ENCODE results near the gene SV2B.

The SV2B gene

GRCh38 chr15:91281947-91282346 lies 181.9 kb downstream of the SV2B start (continued):
- TF ChIP-seq ATF2 (tag by site-specific recombination; IDR thresholded peaks at IDR 0.05; ENCODE audit: low read depth), result no peak
- TF ChIP-seq BCL6B (tag by site-specific recombination; IDR thresholded peaks at IDR 0.05), result no peak
- TF ChIP-seq ZNF221 (tag by site-specific recombination; IDR thresholded peaks at IDR 0.05; ENCODE audit: borderline replicate concordance), result no peak
- TF ChIP-seq ZNF544 (tag by site-specific recombination; IDR thresholded peaks at IDR 0.05), result no peak
- no peak for TF ChIP-seq REPIN1 (tag by site-specific recombination; IDR thresholded peaks at IDR 0.05; ENCODE audit: low read depth)
- no peak for TF ChIP-seq ZNF280D (tag by site-specific recombination; IDR thresholded peaks at IDR 0.05)
- TF ChIP-seq SP3 (tag by site-specific recombination; IDR thresholded peaks at IDR 0.05), result no peak
- no peak for TF ChIP-seq ZNF596 (tag by site-specific recombination; IDR thresholded peaks at IDR 0.05)
- TF ChIP-seq ZNF830 (tag by site-specific recombination; IDR thresholded peaks at IDR 0.05; ENCODE audit: low read depth), result no peak
- TF ChIP-seq PRDM2 (tag by site-specific recombination; IDR thresholded peaks at IDR 0.05; ENCODE audit: borderline replicate concordance), result no peak

GRCh38 chr15:91282486-91282885 lies 182.4 kb downstream of the SV2B start:
- no peaks in the 10 kb centered on the region for H3K9me3 ChIP-seq (ENCODE audit: control insufficient read depth, insufficient read depth, low read depth, low read length)
- no peak overlapping the region for H3K4me3 ChIP-seq (ENCODE audit: low read depth, low read length)
- POLR2A ChIA-PET, result no interaction called here
- H3K36me3 ChIP-seq (ENCODE audit: control insufficient read depth in 2 of 2, insufficient read depth in 1 of 2, low read length in 2 of 2), result no peaks in the 10 kb centered on the region
- CTCF ChIA-PET, result interaction anchor here (0.8 to 1.8 kb wide), 3 partner anchors 8 to 227 kb away, joined by 5 to 9 read pairs (median 5); no protein-coding TSS in a partner anchor
- no peak overlapping the region for H3K27ac ChIP-seq (ENCODE audit: extremely low read depth, low read depth, low read length)
- no peaks in the 10 kb centered on the region for H3K4me1 ChIP-seq (ENCODE audit: control insufficient read depth, insufficient read depth, low read length)
- no peak for TF ChIP-seq ZNF362 (tag by site-specific recombination; IDR thresholded peaks at IDR 0.05)
- TF ChIP-seq ZNF510 (tag by site-specific recombination; IDR thresholded peaks at IDR 0.05; ENCODE audit: insufficient replicate concordance), result no peak
- no peak for TF ChIP-seq ZBTB26 (tag by site-specific recombination; optimal IDR thresholded peaks at IDR 0.05)
- no peak for TF ChIP-seq ZNF426 (tag by site-specific recombination; IDR thresholded peaks at IDR 0.05)
- no peak for TF ChIP-seq YY1 (tag by site-specific recombination; IDR thresholded peaks at IDR 0.05)
- TF ChIP-seq ZNF621 (tag by site-specific recombination; IDR thresholded peaks at IDR 0.05), result no peak
- no peak for TF ChIP-seq ZNF670 (tag by site-specific recombination; IDR thresholded peaks at IDR 0.05; ENCODE audit: low read depth)
- no peak for TF ChIP-seq ZBTB44 (tag by site-specific recombination; IDR thresholded peaks at IDR 0.05)
- no peak for TF ChIP-seq ZNF174 (tag by site-specific recombination; IDR thresholded peaks at IDR 0.05)
- no peak for TF ChIP-seq ZNF501 (tag by site-specific recombination; IDR thresholded peaks at IDR 0.05)
- TF ChIP-seq ZNF157 (tag by site-specific recombination; IDR thresholded peaks at IDR 0.05), result no peak
